ENCODE results near the gene EYS.

Gene EYS

DNA sequence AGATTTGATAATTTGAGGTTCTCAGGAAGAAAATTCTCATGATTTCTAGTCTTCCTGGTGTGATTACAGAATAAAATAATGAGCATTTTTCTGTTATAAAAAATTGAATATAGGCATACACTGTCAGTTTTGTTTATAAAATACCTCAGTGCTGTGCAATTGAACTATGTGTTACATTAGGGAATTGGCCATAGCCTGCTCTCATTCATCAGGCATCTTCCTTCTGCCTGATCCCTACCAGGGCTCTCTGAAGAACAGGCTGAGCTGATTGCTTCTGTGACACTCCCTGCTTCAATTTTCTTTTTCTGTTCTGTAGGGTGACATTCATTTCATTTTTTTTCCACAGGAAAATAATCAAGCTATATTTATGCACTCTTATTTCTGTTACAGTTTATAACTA, 1908.6 kb downstream of the EYS start:
- DNase-seq (ENCODE audit: low read depth, low spot score): no peak
- Histone ChIP-seq H3K4me3 (no peak overlapping the region), H3K9me3 (ENCODE audit: low read depth, low read length) (no peaks in the 10 kb centered on the region), H3K27ac (no peak overlapping the region), H3K9ac (ENCODE audit: insufficient read length) (no peak overlapping the region), H3K36me3 (ENCODE audit: insufficient read depth, low read length) (no peaks in the 10 kb centered on the region)
- TF ChIP-seq EZH2 (IDR thresholded peaks at IDR 0.05) (no peak), POLR2AphosphoS5 (IDR thresholded peaks at IDR 0.05; ENCODE audit: borderline replicate concordance, low read depth, low read length) (no peak), FOXP2 (optimal IDR thresholded peaks at IDR 0.05; ENCODE audit: control extremely low read depth, extremely low read length, insufficient read depth) (no peak)

DNA sequence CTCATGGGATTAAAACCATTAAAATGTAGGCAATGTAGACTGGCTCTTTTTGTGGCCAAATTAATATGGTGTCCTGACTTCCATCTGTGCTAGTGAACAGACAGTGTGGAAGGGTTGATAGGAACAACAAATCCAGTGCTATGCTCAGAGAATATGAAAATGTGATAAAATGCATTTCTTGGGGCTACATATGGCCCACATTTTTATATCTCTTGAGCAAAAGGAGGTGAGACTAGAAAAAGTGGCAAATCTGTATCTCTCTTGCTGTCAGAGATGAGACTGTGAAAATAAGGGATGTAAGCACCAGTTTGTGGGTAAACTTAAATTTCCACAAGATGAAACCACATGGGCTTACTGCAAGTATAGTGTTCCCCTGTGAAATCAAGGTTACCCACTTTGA, 1909.3 kb downstream of the EYS start:
- no peak for TF ChIP-seq EZH2 (IDR thresholded peaks at IDR 0.05)
- no peak for TF ChIP-seq POLR2AphosphoS5 (IDR thresholded peaks at IDR 0.05; ENCODE audit: borderline replicate concordance, low read depth, low read length)
- TF ChIP-seq FOXP2 (optimal IDR thresholded peaks at IDR 0.05; ENCODE audit: control extremely low read depth, extremely low read length, insufficient read depth): no peak
- Histone ChIP-seq H3K36me3 (ENCODE audit: insufficient read depth, low read length) (no peaks in the 10 kb centered on the region), H3K9ac (ENCODE audit: insufficient read length) (no peak overlapping the region), H3K9me3 (ENCODE audit: low read depth, low read length) (no peaks in the 10 kb centered on the region), H3K4me3 (no peak overlapping the region), H3K27ac (no peak overlapping the region)
- DNase-seq (ENCODE audit: low read depth, low spot score): no peak

DNA sequence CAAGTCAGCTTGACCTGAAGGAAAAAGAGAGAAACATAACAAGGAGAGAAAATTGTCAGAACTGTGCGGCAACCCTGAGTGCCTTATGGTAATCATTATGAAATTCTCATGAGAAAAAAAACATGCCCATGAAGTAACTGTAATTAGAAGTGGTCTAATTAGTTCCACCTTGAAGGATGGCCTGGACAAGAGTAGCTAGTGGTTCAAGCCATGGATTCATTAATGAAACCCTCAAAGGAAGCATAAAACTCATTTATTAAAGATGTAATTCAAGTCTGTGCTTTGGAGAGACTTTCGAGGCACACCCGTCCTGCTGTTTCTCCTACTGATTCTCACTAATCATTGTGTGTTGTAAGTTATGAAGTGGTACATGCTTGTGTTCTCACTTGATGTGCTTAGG, 1911.2 kb downstream of the EYS start:
- no peak for DNase-seq (ENCODE audit: low read depth, low spot score)
- H3K9ac ChIP-seq (ENCODE audit: insufficient read length): no peak overlapping the region
- no peak for TF ChIP-seq POLR2AphosphoS5 (IDR thresholded peaks at IDR 0.05; ENCODE audit: borderline replicate concordance, low read depth, low read length)
- no peak for TF ChIP-seq FOXP2 (optimal IDR thresholded peaks at IDR 0.05; ENCODE audit: control extremely low read depth, extremely low read length, insufficient read depth)
- no peak for TF ChIP-seq EZH2 (IDR thresholded peaks at IDR 0.05)
- H3K4me3 ChIP-seq: no peak overlapping the region
- H3K9me3 ChIP-seq (ENCODE audit: low read depth, low read length): no peaks in the 10 kb centered on the region
- no peak overlapping the region for H3K27ac ChIP-seq
- no peaks in the 10 kb centered on the region for H3K36me3 ChIP-seq (ENCODE audit: insufficient read depth, low read length)

GRCh38 chr6:63795006-63795405, 1912.0 kb downstream of the EYS start:
- no peak for DNase-seq (ENCODE audit: low read depth, low spot score)
- H3K4me3 ChIP-seq: no peak overlapping the region
- H3K36me3 ChIP-seq (ENCODE audit: insufficient read depth, low read length): no peaks in the 10 kb centered on the region
- no peaks in the 10 kb centered on the region for H3K9me3 ChIP-seq (ENCODE audit: low read depth, low read length)
- no peak overlapping the region for H3K27ac ChIP-seq
- TF ChIP-seq POLR2AphosphoS5 (IDR thresholded peaks at IDR 0.05; ENCODE audit: borderline replicate concordance, low read depth, low read length) (no peak), EZH2 (IDR thresholded peaks at IDR 0.05) (no peak), FOXP2 (optimal IDR thresholded peaks at IDR 0.05; ENCODE audit: control extremely low read depth, extremely low read length, insufficient read depth) (no peak)
- H3K9ac ChIP-seq (ENCODE audit: insufficient read length): no peak overlapping the region

DNA sequence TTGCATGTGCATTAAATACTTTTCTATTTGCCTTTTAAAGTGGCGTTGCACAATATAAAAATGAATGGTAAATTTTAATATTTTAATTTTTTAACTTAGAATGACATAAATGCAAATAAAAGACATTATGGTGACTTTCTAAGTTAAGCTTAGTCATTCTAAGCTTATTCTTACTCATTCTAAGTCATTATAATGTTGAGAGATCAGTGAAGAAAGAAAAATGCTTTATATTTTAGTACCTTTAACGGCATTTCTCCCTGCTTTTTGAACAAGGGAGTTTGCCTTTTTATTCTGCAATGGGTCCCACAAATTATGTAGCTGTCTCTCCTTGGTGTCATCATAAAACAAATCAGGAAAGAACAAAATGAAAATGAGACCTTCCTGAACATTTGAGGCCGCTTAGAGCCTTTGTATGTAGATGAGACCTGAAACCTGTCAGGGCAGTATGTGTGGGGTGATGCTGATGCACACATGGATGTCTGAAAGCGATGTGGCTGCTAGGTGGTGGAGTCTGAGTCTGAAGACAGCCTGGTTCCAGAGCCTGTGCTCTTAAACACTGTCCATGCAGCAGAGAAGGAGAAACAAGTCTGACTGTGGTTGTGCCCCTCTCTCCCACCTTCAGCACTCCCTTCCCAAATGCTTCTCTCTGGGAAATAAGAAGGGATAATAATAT, 1913.4 kb downstream of the EYS start:
- no peak for TF ChIP-seq POLR2AphosphoS5 (IDR thresholded peaks at IDR 0.05; ENCODE audit: borderline replicate concordance, low read depth, low read length)
- no peak for TF ChIP-seq EZH2 (IDR thresholded peaks at IDR 0.05)
- no peak for TF ChIP-seq FOXP2 (optimal IDR thresholded peaks at IDR 0.05; ENCODE audit: control extremely low read depth, extremely low read length, insufficient read depth)
- no peak for DNase-seq (ENCODE audit: low read depth, low spot score)
- Histone ChIP-seq H3K36me3 (ENCODE audit: insufficient read depth, low read length) (no peaks in the 10 kb centered on the region), H3K9ac (ENCODE audit: insufficient read length) (no peak overlapping the region), H3K9me3 (ENCODE audit: low read depth, low read length) (no peaks in the 10 kb centered on the region), H3K27ac (no peak overlapping the region), H3K4me3 (no peak overlapping the region)

GRCh38 chr6:63792736-63793464, 1914.1 kb downstream of the EYS start:
- Histone ChIP-seq H3K36me3 (ENCODE audit: insufficient read depth, low read length) (no peaks in the 10 kb centered on the region), H3K4me3 (no peak overlapping the region), H3K9ac (ENCODE audit: insufficient read length) (no peak overlapping the region), H3K27ac (no peak overlapping the region), H3K9me3 (ENCODE audit: low read depth, low read length) (no peaks in the 10 kb centered on the region)
- DNase-seq (ENCODE audit: low read depth, low spot score): no peak
- TF ChIP-seq POLR2AphosphoS5 (IDR thresholded peaks at IDR 0.05; ENCODE audit: borderline replicate concordance, low read depth, low read length) (no peak), FOXP2 (optimal IDR thresholded peaks at IDR 0.05; ENCODE audit: control extremely low read depth, extremely low read length, insufficient read depth) (no peak), EZH2 (IDR thresholded peaks at IDR 0.05) (no peak)

- Histone ChIP-seq H3K9ac (ENCODE audit: insufficient read length) (no peak overlapping the region), H3K9me3 (ENCODE audit: low read depth, low read length) (no peaks in the 10 kb centered on the region), H3K27ac (no peak overlapping the region), H3K4me3 (no peak overlapping the region), H3K36me3 (ENCODE audit: insufficient read depth, low read length) (no peaks in the 10 kb centered on the region)
- DNase-seq (ENCODE audit: low read depth, low spot score): no peak
- TF ChIP-seq FOXP2 (optimal IDR thresholded peaks at IDR 0.05; ENCODE audit: control extremely low read depth, extremely low read length, insufficient read depth) (no peak), EZH2 (IDR thresholded peaks at IDR 0.05) (no peak), POLR2AphosphoS5 (IDR thresholded peaks at IDR 0.05; ENCODE audit: borderline replicate concordance, low read depth, low read length) (no peak)
Measured at GRCh38 chr6:63790334-63790733, 1916.7 kb downstream of the EYS start.

DNA sequence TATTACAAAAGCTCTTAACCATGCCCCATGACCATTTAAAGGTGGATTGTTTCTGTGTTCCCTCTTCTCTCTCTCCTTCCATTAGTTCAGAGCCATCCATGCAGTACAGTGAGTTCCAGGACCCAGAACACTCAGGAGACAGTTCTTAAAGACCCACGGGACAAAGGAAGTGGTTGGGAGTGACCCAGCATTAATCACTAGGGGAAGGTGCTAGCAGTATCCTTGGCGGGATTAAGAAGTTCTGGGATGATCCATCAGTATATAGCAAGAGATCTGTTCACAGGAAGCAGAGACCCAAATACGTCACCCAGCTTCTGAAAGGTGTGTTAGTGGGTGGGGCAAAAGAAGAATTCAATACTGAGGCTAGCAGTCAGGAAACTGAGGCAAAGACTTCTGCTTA, 1917.3 kb downstream of the EYS start:
- H3K9ac ChIP-seq (ENCODE audit: insufficient read length): no peak overlapping the region
- TF ChIP-seq POLR2AphosphoS5 (IDR thresholded peaks at IDR 0.05; ENCODE audit: borderline replicate concordance, low read depth, low read length) (no peak), FOXP2 (optimal IDR thresholded peaks at IDR 0.05; ENCODE audit: control extremely low read depth, extremely low read length, insufficient read depth) (no peak), EZH2 (IDR thresholded peaks at IDR 0.05) (no peak)

More for the DNA sequence above, 1917.3 kb downstream of the EYS start:
- Histone ChIP-seq H3K4me3 (no peak overlapping the region), H3K27ac (no peak overlapping the region), H3K9me3 (ENCODE audit: low read depth, low read length) (no peaks in the 10 kb centered on the region), H3K36me3 (ENCODE audit: insufficient read depth, low read length) (no peaks in the 10 kb centered on the region)
- DNase-seq (ENCODE audit: low read depth, low spot score): no peak

All from SK-N-MC (cell line).